NCI-H146 treated with DMSO at 0.1 percent for 48 hours (cell line): ENCODE results near the gene ANKRD61.
A peak's percentile ranks its signal among the peaks of the same experiment; 100 is the strongest.
"Not testable (repeated sequence)": the region's sequence is repeated elsewhere in the genome, so short reads cannot be mapped to it uniquely, and the experiment has no call there.

ENCODE experiments used
- DNase-seq: peaks from one replicate; lab custom pipeline; 2025; ENCODE audit not compliant: unreplicated experiment; lab: John Stamatoyannopoulos, UW

Gene ANKRD61

GRCh38 chr7:6030988-6031387, at the start of gene ANKRD61:
Gene ANKRD61 (plus strand): TSS chr7:6031376. CDS start chr7:6031376, 0 bp downstream.
- DNase-seq, result no peak

- DNase-seq, result not testable (repeated sequence)
Observed at GRCh38 chr7:5987061-5987460, 44.1 kb upstream of the ANKRD61 start.

GRCh38 chr7:5997210-5997808, 33.9 kb upstream of the ANKRD61 start:
- DNase-seq, result peak; percentile 54

GRCh38 chr7:6007386-6007785, 23.8 kb upstream of the ANKRD61 start:
- DNase-seq, result no peak

- DNase-seq, result not testable (repeated sequence)
Observed at GRCh38 chr7:6007835-6008590, 23.2 kb upstream of the ANKRD61 start.

- peak; percentile 96 for DNase-seq
Observed at GRCh38 chr7:6008668-6009611, 22.2 kb upstream of the ANKRD61 start, which contains the start of the genes AIMP2 and PMS2. Gene AIMP2 (plus strand): TSS chr7:6009272. CDS start chr7:6009364, 92 bp downstream. Gene PMS2 (minus strand): TSS chr7:6009049. CDS start chr7:6009019, 30 bp downstream.

GRCh38 chr7:6010370-6010769, 20.8 kb upstream of the ANKRD61 start:
- DNase-seq, result not testable (repeated sequence)

- DNase-seq, result no peak
Observed at GRCh38 chr7:6011541-6011940, 19.6 kb upstream of the ANKRD61 start.

GRCh38 chr7:6012355-6013104, 18.6 kb upstream of the ANKRD61 start:
- DNase-seq, result no peak

- no peak for DNase-seq
Observed at GRCh38 chr7:6015917-6016652, 15.1 kb upstream of the ANKRD61 start.

- DNase-seq, result no peak
Observed at GRCh38 chr7:6016653-6016966, 14.6 kb upstream of the ANKRD61 start.

- peak; percentile 85 for DNase-seq
Observed at GRCh38 chr7:6020371-6021286, 10.5 kb upstream of the ANKRD61 start.

- DNase-seq, result no peak
Observed at GRCh38 chr7:6022707-6023106, 8.5 kb upstream of the ANKRD61 start.

- DNase-seq, result no peak
Observed at GRCh38 chr7:6023974-6024435, 7.2 kb upstream of the ANKRD61 start.

GRCh38 chr7:6026011-6026819, 5.0 kb upstream of the ANKRD61 start:
- no peak for DNase-seq

- no peak for DNase-seq
Observed at GRCh38 chr7:6026820-6027311, 4.3 kb upstream of the ANKRD61 start.

- no peak for DNase-seq
Observed at GRCh38 chr7:6027806-6028365, 3.3 kb upstream of the ANKRD61 start.

- no peak for DNase-seq
Observed at GRCh38 chr7:6028563-6028962, 2.6 kb upstream of the ANKRD61 start.
